Measurements from ENCODE around the gene KCNA5. TPM values are rescaled to one million over a fixed set of nuclear protein-coding genes. Genes with fewer than 3 reads are reported as not detected.

KCNA5 gene
- total and polyA plus RNA-seq, 2 of the 13 experiments (the other 11 are each of a cell fraction or from before 2014, with no cell fraction given), result not detected

- POLR2A ChIA-PET, result no interaction called here
- H3K4me3 ChIP-seq (replicated peaks in 1 of 3; ENCODE audit: insufficient read depth in 1 of 3, low read depth in 2 of 3, low read length in 3 of 3), result no peak overlapping the region
- intact Hi-C loops (cut with micrococcal nuclease; ENCODE audit: unreplicated experiment), result no loop called here
These were observed 9.8 kb upstream of the KCNA5 start for GRCh38 chr12:5033883-5034282.

More at GRCh38 chr12:5033883-5034282, 9.8 kb upstream of the KCNA5 start:
- no peak for DNase-seq (ENCODE audit: low spot score)
- no peak for ATAC-seq
- H4K20me1 ChIP-seq (ENCODE audit: insufficient read depth, low read length), result no peaks in the 10 kb centered on the region
- no peak for FAIRE-seq
- no peak overlapping the region for H3K27ac ChIP-seq (ENCODE audit: extremely low read length, insufficient read depth, low read length)
- no peak overlapping the region for H3K4me2 ChIP-seq (ENCODE audit: low read depth, low read length)
- TF ChIP-seq HOXA7 (CRISPR knock-in tag; IDR thresholded peaks at IDR 0.05), result no peak
- TF ChIP-seq MYPOP (CRISPR knock-in tag; IDR thresholded peaks at IDR 0.05), result no peak
- no peak for TF ChIP-seq CERS6 (CRISPR knock-in tag; IDR thresholded peaks at IDR 0.05)
- TF ChIP-seq ZNF644 (CRISPR knock-in tag; IDR thresholded peaks at IDR 0.05; ENCODE audit: low read depth), result no peak
- no peak for TF ChIP-seq JDP2 (CRISPR knock-in tag; IDR thresholded peaks at IDR 0.05; ENCODE audit: borderline replicate concordance)
- no peak for TF ChIP-seq TARDBP (CRISPR knock-in tag; IDR thresholded peaks at IDR 0.05)
- no peak for TF ChIP-seq ZNF256 (CRISPR knock-in tag; conservative IDR thresholded peaks at IDR 0.05)
- no peak for TF ChIP-seq ASH2L (IDR thresholded peaks at IDR 0.05; ENCODE audit: insufficient read length, low read depth, low read length)
- no peak for TF ChIP-seq CTCF (CRISPR knock-in tag; IDR thresholded peaks at IDR 0.05)
- no peaks in the 10 kb centered on the region for H3K36me3 ChIP-seq (replicated peaks in 1 of 2; ENCODE audit: control insufficient read depth in 1 of 2, insufficient read depth in 2 of 2, low read length in 2 of 2)
- no TSS peak for BruUV-seq (replicated peaks)
- CTCF ChIA-PET (ENCODE audit: low intra/inter-chr PET ratio, low total read pairs), result no interaction called here
- no peaks in the 10 kb centered on the region for H3K4me1 ChIP-seq (ENCODE audit: insufficient read depth, low read length)
- no peak overlapping the region for H3K9ac ChIP-seq (ENCODE audit: insufficient read depth, low read depth, low read length)
- H3K9me3 ChIP-seq (ENCODE audit: low read length), result no peaks in the 10 kb centered on the region
- 0% methylated on average over 1 of the region's 1 CpG for WGBS (ENCODE audit: low lambda C conversion rate)
- in situ Hi-C loops (cut with HindIII; ENCODE audit: extremely low pct_ligation_motif_present, low pct_unique_long_range_greater_than_20kb), result no loop called here
- H3K27me3 ChIP-seq (ENCODE audit: control insufficient read depth in 1 of 2, insufficient read depth in 2 of 2, low read length in 2 of 2), result peaks cover 3 to 21% of the 10 kb centered on the region in 2 experiments; a peak in 3 of 5 replicates
- H3K79me2 ChIP-seq (ENCODE audit: insufficient read depth, low read length), result no peaks in the 10 kb centered on the region
- H2AFZ ChIP-seq (ENCODE audit: low read length), result no peak overlapping the region

Data from HepG2 (cell line).